Nucleus accumbens (tissue), 56 donors: ENCODE measurements around the gene KIAA0040.

Experiments used
- DNase-seq, 56 donors: peaks; one replicate each; lab custom pipeline; 2025; lab: John Stamatoyannopoulos, UW

Gene KIAA0040

DNA sequence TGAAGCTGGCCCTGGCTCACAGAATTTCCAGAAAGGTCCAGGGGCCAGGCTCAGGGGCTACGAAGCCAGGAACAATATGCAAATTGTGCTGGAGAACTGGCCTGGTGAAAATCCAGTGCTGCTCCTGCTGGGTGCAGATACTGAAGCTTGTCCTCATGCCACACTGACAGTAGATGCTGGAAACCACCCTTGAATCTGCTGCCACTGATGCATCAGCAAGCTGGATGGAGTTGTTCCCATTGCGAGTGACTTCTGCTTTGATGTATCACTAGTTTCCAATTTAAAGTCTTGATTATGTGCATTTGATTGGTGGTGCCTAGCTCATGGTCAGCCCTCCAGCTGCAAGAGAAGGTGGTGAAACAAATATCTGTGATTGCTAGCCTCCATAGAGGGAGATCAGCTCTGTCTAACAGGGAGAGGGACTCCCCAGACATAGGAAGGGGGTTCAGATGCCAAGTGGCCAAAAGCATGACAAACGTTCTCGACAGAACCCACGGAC, 11.0 kb upstream of the KIAA0040 start:
- DNase-seq = no peak

DNA sequence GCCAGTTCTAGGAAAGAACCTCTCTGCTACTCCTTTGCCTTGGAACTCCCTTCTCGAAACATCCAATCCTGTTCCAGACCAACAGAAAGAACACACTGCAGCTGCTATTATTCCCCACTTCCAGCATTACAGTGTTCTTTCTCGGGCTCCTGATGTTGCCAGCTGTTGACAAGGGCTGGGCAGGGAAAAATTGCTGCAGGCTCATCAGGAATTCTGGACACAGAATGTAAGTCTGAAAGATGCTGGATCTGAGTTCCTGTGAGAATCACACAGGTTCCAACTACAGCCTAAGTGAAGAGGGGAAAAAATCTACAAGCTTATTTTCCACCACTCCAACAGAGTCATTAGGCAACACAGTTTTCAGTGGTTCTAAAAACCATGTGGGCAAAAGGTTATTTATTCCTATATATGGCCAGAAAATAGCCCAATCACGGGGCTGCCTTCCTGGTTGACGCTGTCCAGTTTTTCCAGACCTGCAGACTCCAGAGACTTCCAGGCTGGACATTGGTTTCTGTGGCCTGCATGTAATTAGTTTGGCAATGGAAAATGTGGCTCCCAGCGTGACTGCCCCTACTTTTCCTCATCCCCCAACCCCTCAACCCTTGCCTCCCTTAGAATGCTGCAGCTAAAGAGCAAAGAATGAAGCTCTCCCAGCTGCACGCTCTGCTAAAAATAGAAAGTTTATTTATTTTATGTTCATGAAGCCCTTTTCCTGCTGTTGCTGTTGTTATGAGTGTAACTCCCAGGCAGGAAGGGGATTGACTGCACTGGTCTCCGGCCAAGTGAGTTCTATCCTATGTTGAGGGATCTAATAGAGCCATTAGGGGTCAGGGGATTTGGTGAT, 8.3 kb upstream of the KIAA0040 start:
- DNase-seq = no peak

DNA sequence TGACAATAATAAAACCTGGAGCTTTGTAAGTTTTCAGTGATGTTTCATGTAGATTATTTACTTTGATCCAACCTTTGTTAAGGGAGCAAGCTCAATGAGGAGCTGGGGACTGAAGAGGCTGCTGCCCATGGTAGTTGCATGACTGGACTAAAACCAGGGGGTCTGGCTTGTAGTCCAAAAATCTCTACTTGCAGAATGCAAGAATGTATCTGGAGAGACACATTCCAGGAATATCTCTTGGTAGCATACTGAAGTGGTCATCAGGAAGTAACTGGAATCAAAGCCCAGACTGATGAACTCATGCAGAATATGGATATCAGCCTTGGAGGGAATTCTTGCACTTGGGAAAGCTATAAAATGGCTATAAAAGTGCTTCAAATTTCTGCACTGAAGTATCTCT, 5.8 kb upstream of the KIAA0040 start:
- DNase-seq = no peak

DNA sequence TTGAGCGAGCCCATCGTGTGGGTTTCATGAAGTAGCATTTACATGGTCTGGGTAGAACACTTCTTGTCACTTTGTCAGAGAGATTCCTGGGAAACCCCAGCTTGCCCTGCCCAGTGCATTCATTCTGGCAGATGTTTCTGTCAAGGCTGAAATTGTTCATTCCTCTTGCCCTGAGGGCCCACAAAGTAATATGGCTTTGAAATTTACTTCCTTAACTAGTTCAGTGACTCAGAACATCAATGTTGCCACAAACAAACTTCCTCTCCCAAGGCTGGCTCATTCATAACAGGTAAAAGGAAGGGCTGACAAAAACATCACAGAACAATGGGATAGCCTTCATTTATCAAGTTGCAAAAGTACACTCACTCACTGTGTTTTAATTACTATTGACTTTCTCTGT, 5.0 kb upstream of the KIAA0040 start:
- no peak for DNase-seq

DNA sequence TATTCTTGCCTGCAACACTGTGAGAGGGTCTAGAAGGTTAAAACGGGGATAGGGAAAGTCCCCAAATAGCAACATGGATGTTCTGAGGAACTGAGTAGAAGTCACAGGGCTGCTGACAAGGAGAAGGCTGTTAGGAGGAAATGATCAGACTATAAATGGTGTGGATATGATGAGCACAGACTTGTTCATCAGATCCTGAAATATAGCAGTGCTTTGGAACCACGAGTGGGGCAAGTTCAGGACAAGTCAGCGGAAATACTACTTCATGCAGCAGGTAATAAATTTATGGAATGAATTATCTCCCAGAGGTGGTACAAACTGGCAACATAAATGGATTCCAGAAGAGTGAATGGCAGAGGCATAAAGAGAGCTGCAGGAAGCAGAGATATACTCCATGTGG, 3.2 kb upstream of the KIAA0040 start:
- DNase-seq = no peak

DNA sequence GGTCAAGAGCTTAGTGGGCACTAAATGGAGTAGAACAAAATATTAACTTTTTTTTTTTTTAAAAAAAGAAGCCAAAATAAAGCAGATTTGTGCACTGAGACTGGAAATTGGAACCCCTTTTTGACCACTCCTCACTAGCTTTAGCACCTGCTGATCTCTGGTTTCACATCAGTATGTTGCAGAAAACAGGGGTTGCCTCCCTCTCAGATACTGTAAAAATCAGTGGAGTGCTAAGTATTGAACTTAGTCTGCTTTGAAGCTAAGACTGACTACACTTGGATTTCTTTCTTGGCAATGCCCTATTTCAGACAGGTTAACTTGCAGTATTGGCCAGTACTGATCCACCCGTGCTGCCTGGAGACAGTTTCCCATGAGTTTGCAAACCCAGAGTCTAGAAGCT, 2.7 kb upstream of the KIAA0040 start:
- DNase-seq = no peak

DNA sequence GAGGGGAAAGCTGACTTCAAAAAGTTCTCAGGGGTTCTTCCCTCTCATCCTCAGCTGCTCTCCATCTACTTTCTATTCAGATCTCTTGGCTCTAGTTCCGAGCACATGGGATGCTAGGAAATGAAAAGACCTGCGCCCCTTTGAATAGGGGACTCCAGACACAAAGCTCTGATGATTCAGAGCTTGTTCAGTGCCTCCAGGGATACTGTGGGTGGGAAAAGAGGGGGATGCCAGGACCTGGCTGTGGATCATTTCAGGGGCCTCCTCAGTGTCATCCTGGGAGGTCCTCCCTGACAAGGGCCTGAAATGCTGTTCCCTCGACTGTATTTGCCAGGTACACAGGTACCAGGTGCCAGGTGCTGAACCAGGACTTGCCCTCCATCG, 943 bp upstream of the KIAA0040 start:
- no peak for DNase-seq

DNA sequence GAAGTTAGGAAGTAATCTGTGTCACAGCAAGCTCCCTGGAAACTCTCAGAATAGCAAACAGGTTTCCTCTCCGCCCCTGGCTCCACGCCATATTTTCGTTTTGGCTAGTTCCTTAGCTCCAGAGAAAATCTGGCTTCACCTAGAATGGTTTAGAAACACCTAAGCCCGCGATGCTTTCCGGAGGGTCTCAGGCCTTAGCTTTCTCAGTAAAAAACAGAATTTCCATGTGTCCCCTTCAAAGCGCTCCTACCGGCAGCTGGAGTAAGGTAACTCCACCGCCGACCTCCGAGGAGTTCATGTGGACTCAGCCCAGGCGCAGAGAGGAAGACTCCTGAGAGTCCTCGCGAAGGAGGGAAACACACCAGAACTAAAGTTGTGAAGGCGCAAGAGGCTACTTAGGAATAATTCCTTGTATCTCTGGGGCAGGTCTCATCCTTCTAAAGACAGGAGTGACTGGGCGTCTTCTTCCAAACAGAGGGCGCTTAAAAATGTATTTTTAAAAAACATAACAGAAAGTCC, 406 bp downstream of the KIAA0040 start:
- DNase-seq = no peak

DNA sequence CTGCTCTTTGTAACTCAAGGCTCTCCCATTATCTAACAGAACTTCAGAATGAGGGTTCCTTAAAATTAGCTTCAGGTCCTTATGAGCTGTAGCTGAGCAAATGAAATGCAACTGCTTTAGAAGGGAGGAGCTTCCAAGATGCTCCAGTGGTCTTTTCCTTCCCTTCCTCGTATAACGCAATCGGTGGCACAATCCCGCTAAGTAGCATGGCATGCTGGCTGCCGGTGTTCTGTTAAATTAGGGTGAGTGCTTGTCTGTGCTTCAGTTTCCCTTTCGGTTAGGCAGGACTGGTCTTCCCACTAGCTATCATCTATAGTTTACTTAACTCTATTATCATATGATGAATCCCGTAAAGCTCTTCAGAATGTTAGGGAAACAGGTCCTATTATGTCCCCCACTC, 917 bp downstream of the KIAA0040 start:
- no peak for DNase-seq

DNA sequence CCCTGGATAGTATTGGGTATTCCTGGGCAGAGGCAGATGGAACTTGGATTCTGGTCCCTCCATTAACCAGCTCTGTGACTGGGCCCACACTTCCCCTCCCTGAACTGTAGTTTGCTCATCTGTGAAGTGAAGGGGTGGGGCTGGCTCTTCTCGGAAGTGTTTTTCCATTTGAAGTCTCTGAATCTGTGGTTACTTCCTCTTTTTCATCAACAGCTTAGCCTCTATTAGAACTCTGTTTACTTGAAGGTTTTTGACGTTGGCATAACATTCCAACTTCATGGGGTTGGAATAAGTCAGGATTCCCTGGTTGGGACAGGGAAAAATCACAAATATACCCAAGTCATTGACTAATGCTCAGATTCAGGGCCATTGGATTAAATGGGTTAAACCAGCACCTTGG, 3.6 kb downstream of the KIAA0040 start:
- DNase-seq = no peak

DNA sequence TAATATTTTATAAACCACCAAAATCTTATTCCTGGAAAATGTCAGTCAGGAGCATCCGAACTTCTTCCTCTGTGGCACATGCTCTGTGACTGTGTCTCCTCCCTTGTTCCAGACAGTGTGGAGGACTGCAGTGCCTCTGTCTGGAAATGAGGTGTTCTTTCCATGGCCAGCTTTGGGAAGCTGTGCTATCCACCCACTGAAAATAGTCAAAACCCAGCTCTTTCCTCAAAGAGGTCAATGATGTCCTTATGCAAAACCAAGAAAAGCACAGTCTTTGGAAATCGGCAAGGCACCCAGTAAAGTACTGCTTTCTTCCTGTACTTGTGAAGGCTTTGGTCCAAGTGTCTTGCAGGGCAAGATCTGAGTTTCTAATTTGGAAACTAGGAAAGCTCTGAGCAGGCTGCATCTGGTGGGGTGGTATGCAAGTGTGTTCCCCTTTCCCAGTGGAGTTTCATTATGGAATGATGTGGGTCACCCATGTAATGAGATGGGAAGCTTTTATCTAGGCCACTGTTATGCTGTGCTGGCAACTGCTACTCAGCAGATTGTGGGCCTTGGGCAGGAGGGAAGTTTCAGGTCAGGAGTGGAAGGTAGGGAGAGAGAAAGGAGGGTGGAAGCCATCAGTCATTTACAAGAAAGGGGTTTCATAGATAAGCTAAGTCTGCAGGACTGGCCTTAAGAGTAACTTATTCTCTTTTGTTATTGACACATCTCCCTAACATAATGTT, 6.0 kb downstream of the KIAA0040 start:
- DNase-seq = no peak

DNA sequence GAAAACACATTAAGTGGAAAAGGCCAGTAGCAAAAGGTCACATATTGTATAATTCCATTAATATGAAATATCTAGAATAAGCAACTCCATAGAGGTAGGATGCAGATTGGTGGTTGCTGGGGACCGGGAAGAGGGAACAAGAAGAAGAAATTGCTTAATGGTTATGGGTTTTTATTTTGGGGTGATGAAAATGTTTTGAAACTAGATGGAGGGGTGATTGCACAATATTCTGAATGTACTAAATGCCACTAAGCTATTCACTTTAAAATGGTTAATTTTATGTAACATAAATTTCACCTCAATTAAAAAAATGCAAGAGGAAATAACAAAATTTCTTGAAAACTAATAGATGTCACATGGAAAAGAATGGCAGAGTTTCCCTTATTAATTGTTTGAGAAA, 6.7 kb downstream of the KIAA0040 start:
- DNase-seq = no peak

DNA sequence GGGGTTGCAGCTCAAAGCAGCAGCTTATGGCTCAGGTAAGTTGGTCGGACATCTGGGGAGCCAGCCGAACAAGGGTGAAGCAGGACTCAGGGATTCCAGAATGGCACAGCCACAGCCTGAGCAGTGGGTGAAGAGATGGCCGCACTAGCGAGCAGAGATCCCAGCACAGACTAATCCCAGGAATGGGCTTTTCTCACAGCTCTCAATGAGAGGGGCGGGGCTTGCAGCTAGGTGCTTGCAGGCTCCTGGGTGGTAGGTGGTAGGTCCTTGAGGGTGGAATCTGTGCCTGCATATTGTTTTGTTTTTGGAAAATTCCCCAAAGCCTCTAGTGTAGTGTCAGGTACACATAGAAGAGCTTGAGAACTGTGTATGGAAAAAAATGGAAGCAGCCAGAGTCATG, 9.0 kb downstream of the KIAA0040 start:
- DNase-seq = no peak

DNA sequence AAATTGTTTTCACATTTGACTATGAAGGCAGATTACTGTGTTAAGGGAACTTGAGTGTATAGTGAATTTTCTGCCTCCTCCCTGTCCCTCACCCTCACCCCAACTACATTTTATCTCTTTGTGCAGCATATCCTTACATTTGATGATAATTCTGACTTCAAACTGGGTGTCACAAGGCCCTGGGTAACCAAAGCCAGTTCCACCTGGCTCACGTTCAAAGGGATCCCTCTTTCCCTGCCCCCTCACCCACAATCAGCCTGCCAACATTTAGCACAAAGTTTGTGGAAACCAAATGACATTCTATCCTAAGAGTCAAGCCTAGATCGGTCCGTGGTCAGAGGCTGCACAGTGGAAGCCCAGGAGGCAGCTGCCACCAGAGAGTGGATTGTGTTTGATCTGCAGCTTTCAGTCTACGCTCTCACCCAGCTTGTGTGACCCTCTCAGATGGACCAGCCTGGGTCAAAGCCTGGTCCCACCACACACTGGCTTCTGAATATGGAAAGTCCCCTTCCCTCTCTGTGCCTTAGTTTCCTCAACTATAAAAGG, 10.3 kb downstream of the KIAA0040 start:
- no peak for DNase-seq

DNA sequence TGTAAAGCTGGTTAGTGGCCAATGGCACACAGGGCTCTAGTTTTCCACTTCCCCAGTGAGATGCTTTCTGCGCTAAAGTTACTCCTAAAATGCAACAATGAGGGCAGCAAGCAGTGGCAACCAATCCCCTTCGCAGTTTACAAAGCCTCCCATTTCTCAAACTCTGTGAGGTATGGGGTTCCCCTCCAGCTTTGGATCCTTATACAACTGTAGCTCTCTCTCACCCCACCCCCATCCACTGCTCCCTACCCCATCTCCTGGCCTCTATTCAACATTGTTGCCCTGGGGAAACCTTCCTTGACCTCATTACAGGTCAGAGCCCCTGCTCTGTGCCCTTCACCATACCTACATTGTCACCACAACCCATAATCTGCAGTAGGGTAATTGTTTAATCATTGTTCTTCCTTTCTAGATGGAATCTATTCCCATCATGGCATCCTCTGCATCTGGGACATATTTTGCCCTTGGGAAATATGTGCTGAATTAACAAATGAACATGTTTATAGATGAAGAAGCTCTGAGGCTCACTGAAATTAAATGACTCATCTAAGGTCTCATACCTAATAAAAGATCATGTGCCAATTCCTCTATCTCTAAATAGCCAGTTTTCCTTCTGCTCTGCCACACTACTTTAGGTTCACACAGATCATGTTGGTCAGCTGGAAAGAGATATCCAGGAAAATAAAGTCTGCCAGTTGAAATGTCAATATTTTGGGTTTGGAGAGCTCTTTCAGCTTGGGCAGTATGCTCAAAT, 12.6 kb downstream of the KIAA0040 start:
- no peak for DNase-seq

DNA sequence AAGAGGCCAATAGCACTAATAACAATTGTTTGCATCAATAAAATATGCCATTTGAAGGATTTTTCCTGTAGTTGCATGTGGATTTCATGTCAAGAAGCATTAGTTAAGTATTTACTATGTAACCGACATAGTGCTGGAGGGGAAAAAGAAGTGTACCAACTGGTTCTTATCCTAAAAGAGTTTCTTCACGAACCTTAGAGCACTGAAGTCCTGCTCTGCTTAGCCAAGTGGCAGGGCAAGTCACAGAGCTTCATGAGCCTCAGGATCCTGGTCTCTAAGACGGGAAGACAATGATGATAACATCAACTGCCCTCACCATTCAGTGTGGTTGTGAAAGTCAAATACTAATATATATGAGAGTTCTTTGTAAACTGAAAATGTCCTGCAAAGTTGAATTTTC, 14.1 kb downstream of the KIAA0040 start:
- no peak for DNase-seq

DNA sequence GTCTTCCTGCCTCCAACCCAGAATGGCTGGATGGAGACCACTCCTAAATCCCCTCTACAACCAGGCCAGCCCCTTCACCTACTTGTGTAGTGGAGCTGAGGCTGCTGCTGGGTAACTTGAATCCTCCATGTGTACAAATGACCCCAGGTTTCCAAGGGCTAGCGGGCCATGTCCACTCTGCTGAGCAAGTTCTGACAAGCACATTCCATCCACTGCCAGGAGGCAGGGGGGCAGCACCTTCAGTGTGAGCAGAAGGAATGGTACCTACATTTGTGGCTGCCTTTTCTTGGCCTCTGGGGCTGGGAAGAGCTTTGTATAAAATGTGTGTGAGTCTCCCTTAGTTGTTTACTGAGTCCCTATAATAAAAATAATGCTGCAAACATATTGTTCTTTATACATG, 14.5 kb downstream of the KIAA0040 start:
- DNase-seq = no peak

DNA sequence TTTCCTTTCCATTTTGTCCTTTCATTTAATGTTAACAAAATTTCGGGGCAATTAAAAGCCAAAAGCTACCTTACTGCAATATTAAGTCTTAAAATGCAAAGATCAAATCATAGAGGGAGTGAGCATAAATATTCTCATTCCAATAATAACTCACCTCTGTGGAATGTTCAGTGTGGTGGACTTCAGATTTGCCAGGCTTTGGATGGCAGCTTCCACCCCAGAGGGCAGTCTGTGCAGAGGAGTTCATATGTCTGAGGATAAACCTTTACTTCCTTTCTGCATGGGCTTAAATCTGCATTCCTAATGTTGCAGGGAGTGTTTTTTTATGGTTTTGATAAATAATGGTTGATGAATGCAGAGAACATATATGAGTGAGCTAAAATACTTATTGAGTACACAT, 16.3 kb downstream of the KIAA0040 start:
- DNase-seq = no peak

DNA sequence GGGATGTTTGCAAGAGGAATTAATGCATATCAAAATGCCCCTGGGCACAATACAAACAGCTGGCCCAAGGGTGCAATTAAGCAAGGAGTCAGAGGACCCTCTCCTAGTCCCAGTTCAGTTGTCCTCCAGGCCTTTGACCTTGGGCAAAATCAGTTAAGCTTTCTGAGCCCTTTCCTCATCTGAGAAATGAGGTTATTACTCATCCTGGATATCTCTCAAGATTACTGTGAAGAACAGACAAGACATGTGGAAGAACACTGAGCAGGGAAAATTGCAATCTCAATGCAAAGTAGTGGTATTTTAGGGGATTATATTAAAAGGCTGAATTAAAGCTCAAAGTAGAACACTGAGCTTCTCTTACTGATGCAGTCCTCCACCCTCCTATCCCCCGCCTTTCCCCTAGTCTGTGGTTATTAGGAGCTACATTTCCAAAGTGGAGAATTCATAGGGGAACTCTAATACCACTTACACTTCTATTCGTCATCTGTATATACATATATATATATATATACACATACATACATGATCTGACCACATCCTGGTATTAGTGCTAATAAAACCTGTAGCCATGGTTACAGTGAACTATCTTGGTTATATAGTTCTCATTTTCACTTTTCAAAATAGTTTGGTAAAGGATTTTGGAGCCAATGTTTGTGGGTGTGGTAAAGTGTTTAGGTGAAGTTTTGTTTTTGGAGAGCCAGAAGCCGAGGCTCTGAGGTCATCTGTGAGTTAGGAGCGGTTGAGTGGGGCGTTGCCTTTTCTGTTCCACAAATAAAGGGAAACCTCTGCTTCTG, 18.1 kb downstream of the KIAA0040 start:
- no peak for DNase-seq

DNA sequence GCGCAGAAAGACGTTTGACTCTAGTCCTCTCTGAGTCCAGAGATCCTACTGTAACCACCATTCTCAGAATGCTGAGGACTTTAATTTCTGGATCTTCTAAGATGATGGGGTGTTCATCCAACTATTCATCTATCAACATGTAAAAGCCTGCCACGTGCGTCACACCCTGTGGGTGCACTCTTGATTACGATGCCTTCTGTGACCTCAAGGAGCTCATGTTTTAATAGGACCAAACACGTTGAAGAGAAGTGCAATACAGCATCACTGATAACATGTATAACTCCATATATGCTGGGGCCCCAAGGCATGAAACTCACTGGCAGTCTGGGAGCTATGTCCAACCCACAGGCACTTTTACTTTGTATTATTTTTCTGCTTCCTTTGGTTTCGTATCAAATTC, 19.0 kb downstream of the KIAA0040 start:
- no peak for DNase-seq
